Measurements from ENCODE around the gene OPCML.

Gene OPCML

DNA sequence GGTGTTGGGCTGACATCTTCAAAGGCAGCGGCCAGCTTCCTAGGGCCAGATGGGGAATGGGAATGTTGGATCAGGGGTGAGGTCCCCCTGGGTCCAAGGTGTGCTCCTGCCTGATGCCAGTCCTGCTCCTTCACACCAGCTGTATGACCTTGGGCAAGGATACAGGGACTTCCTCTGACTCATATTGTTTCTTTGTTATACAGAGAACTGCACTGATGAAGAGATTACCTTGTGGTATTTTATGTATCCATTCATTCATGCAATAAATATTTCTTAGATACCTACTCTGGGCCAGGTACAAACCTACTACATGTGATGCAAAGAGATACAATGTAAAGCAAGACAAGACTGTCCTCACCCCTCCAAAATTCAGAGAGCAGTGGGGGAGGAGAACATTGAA, 3.9 kb upstream of the OPCML start:
- DNase-seq, result no peak

DNA sequence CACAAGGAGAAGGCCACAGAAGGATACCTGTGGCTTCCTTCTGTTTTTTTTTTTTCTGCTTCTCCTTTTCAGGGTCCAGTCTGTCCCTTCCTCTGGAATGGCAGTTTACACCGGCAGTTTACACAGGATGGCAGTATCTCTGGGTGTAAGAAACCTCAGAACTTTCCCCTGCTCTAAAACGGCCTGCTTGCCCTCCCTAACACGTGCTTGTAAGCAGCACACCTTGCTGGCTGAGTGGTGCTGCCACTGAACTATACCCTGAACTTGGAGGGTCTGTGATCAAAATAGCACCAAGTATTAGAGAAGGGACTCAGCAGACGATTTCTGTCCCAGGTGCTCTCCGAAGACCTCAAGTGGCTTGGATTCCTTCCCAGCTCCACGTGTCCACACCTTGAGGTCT, 904 bp upstream of the OPCML start:
- DNase-seq, result no peak

GRCh38 chr11:133531458-133531857, 843 bp downstream of the OPCML start:
- no peak for DNase-seq

DNA sequence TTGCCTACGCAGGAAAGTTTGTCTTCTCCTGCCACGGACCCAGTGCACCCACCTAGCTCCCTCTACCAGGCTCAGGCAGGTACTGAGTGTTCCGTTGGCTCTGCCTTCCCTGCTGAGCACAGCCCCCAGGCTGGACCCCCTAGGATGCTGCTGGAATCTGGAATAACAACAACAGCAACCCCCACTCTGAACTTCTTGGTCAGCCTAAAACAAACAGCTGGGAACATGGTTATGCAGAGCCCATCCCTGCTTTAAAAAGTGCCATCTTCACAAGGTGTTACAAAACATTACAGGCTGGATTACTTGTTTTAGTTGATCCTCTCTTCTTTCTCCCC, 1.8 kb downstream of the OPCML start:
- DNase-seq, result no peak

DNA sequence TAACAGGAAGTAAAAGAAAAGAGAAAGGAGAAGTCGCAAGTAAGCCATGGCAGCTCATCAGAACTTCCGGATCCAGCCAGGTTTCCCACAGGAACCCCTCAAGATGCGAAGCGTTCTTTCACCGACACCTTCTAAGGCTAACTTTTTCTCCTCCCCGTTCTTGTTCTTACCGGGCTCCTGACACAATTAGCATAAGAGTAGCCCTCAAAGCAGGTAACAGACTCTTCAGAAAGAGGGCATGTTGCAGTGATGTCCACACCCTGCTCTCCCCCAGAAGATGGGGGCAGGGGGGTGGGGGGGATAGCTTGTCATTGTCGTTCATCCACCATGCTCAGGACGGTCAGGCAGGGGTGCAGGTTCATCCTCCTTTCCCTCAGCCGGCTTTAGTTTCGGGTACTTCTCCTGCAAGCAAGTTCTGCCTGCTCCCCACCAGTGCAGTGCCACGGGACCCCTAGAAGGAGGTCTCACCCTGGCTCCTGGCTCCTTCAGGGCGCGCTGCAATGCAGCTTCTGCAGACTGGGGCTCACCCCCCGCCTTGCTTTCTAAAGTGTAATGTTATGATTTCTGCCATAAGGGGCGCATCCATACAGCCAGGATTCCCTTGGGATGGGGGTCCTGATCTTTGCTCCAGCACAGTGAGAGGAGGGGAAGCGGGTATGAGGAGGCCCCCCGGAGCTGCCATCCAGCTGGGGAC, 2.3 kb downstream of the OPCML start:
- DNase-seq, result no peak

- no peak for DNase-seq
Measured at GRCh38 chr11:133526790-133527189, 5.5 kb downstream of the OPCML start.

DNA sequence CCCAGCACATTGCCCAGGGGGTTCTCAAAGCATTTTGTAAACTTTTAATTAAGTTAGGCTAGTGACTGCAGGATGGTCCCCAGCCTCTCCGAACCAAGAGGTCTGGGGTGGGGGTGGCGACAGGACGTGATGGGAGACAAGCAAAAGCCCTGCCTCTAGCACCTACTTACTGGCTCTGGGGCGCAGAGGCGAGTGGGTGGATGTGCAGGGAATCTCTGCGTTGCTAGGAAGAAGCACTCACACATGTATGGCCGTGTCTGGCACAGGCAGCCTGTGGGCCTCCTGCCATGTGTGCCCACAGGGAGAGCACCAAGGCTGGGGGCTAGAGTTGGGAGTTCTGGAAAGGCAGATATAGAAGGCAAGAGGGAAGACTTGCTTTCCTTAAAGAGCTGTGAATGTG, 6.3 kb downstream of the OPCML start:
- DNase-seq, result no peak

DNA sequence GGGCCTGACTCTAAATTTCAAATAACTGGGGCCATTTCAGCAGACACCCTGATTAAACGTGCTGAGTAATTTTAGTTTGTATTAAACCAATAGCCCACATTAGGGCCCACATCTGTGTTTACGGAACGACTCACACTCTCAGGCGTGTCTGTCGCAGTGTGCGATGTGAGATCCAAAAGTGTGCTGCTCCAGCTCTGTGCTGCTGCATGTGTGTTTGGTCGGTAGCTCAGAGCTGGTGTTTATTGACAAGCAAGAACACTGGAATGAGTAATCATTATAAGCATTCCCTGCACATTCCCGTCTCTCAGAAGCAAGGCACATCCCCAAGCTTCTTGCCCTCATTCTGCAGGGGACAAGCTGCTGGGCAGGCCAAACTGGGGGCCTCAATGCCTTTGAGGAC, 7.8 kb downstream of the OPCML start:
- no peak for DNase-seq

DNA sequence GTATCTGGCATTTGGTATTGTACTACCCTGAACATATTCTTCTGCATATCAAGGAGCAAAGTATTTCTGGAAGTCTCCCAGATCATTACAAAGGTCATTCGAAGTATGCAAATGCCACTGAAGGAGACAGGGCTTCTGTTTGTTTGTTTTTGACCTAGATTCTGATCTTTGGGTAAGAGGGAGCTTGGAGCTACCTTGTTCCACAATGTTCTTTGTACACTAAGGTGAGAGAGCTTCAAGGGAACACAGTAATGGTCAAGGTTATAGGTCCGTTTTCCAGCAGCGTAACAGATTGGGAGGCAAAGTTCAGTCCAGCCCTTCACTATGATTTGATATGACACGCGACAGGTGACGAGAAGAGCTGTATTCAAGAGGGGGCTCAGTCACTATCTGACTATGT, 10.0 kb downstream of the OPCML start:
- no peak for DNase-seq

- DNase-seq, result no peak
Measured at GRCh38 chr11:133521502-133521901, 10.8 kb downstream of the OPCML start.

DNA sequence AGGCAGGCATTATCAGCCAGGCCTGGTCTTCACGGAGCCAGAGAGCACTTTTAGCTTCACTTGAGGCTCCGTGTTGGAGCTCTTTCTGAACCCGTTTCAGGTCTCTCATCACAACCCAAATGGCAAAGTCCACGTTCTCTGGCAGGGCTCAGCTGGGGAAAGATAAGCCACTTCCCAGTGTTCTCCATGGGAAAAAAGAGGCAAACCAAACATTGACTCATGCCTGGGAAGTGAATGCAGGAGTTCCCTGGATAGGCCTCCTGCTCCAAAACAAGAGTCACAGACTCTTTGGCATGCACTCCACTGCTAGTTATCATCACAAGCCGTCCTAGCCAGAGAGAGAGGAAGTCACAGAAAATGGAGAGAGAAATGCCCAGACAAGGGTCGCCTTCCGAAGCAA, 11.6 kb downstream of the OPCML start:
- no peak for DNase-seq

DNA sequence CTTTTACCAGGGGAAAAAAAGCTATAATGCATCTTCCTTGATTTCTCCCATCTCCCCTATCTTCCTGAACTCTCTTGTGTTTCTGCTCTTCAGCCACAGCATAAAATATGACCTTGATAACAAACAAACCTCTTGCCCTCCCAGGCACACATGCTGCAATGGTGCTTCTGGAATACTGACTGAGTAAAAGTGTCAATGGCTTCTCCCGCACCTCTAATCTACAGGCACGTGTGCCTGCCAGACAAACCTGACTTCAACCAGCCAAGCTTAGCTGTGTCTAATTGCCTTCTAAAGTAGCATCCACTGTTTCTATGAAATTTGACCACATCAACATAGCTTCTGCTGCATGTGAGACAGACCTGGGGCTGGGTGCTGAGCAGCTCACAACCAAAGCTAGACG, 12.7 kb downstream of the OPCML start:
- DNase-seq, result no peak

DNA sequence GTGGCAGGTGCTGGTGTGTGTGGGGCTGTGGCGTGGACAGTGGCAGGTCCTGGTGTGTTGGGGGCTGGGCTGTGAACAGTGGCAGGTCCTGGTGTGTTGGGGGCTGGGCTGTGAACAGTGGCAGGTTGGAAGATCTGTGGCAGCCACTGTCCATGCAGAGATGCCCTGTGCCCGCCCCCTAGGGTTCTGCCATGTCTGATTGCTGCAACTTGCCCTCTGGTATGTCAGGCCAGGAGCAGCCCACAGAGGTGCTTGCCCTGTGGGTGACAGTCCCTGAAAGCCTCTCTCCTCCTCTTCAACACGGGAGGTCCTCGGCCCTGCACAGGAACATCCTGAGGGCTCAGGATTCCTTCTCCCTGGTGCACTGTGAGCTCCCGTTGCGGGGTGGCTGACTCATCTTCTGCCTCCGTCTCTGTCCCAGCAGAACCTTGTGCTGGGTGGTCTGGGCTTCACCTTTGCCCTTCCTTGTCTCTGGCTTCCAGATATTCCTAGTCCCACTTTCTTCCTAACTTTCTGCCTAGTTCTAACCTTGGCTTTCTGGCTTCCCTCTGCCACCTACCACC, 13.5 kb downstream of the OPCML start:
- no peak for DNase-seq

GRCh38 chr11:133516845-133517244, 15.5 kb downstream of the OPCML start:
- no peak for DNase-seq

GRCh38 chr11:133515107-133515506, 17.2 kb downstream of the OPCML start:
- no peak for DNase-seq

DNA sequence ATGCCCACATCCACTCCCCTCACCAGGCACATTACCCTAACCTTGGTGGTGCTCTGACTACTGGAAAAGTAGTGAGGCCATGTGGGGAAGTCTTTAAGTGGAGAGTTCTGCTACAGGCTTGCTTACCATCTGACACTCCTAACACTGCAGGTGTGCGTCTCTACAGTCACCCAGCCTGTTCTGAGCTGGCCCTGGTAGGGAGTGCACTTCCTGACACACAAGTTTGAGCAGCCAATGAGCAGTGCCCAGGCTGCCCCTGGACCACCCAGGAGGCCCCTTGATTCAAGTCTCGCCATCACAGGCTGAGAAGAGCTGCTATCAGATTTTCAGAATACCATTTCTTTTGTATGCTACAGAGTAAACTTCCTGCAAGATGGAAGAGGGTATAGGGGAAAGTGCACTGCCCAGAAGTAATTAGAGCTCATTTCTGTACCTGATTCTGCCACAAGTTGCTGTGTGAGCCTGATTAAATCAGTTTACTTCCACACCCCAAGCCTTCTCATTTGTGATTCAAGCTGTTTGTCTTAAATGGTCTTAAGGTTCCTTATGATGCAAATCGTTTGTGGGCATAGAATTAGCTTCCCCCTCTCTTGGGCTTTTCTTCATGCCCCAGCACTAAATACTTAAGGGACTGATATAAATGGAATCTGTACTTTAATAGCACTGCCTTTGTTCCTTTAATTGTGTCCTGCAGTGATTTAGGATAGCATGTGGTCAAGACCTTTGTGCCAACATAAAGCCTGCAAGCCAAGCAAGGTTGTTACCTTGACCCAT, 22.2 kb downstream of the OPCML start:
- DNase-seq, result no peak

DNA sequence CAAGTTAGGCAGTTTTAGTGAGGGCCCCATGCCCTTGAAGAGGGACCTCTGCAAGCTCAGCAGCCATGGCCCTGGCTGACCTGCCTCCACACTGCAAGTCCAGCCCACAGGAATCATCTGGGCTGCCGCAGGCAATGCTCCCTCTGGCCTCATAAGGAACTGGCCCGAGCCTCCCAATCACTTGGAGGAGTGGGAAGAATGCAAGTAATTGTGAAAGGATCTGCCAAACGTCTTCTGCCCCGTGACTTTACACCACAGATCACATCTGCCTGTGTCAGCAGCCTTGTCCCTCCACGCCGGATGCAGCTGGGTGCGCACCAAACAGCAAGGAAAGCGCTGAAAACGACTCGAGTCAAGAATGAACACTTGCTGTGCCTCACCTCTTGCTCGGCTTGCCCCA, 23.8 kb downstream of the OPCML start:
- DNase-seq, result no peak

GRCh38 chr11:133507185-133507584, 25.1 kb downstream of the OPCML start:
- no peak for DNase-seq

GRCh38 chr11:133506551-133507094, 25.7 kb downstream of the OPCML start:
- no peak for DNase-seq

- no peak for DNase-seq
Measured at GRCh38 chr11:133506023-133506422, 26.3 kb downstream of the OPCML start.

- no peak for DNase-seq
Measured at GRCh38 chr11:133504906-133505305, 27.4 kb downstream of the OPCML start.

DNA sequence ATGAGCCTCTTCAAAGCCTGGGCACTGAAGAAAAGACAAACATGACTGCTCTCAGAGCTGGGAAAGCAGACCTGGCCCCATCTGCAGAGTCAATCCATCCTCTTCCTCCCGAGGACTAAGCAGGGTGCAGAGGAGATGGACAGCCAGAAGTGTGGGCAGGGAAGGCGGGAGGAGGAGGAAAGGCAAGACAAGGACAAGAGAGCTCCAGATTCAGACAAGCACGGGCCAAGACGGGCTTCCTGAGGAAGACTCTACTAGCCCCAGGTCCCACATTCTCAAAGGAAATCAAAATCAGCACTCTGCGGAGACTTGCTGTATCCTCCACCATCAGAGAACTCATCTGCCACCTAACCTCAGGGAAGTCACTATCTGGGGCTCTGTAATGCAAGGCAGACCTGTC, 28.5 kb downstream of the OPCML start:
- no peak for DNase-seq

GRCh38 chr11:133503236-133503635, 29.1 kb downstream of the OPCML start:
- no peak for DNase-seq
